ENCODE measurements around the gene NEDD9.

Gene NEDD9

DNA sequence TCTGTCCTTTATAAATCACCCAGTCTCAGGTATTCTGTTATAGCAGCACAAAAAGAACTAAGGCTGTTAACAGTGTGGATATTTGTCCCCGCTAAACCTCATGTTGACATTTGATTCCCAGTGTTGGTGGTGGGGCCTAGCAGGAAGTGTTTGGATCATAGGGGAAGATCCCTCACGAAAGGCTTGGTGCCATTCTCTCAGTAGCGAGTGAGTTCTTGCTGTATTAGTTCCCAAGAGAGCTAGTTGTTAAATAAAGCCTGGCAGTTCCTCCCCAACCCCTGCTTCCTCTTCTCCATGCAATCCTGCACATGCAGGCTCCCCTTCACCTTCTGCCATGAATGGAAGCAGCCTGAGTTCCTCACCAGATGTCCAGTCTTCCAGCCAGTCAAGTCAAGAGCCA lies 91.2 kb downstream of the NEDD9 start:
- no peak for DNase-seq (ENCODE audit: low read depth)

DNA sequence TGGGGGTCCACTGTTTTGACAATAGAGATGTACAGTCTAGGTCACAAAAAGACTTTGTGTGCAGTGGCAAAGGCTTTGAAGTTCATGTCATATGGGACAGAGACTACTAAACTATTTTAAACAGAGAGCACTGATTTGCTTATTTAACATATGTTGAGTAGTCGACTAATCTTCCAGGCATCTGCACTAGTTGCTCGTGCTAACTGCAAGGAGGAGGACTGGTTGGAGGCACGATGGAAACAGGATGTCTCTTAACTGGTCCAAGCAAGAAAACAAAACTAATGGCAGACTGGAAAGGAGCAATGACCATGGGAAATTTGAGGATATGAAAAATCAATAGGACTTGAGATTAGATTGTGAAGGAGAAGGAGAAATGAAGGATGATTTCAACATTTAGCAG lies 92.4 kb downstream of the NEDD9 start:
- no peak for DNase-seq (ENCODE audit: low read depth)

GRCh38 chr6:11139051-11139960 lies 93.2 kb downstream of the NEDD9 start:
- DNase-seq (ENCODE audit: low read depth) = no peak

- DNase-seq (ENCODE audit: low read depth) = no peak
Observed at GRCh38 chr6:11136809-11137208, 95.7 kb downstream of the NEDD9 start.
